SK-N-SH (cell line): ENCODE measurements around the gene PECR. TPM values are rescaled to one million over a fixed set of nuclear protein-coding genes. Genes with fewer than 3 reads are reported as not detected.

Source experiments
- CTCF ChIA-PET: fragments of 300-600, 350-600 bp; formaldehyde crosslinking; extraction: SDS; loops from one replicate; lab custom pipeline; 2021; lab: Yijun Ruan, JAX
- POLR2A ChIA-PET: fragments of 350-600 bp; sonication (Branson Sonifier 250); formaldehyde crosslinking; extraction: SDS; loops from one replicate; lab custom pipeline; 2020; ENCODE audit warnings: antibody characterized with exemption, inconsistent platforms; lab: Yijun Ruan, JAX
- DNase-seq: peaks from one replicate; pipeline ENCODE4 v3.0.0; 2012
- H2AFZ ChIP-seq: fragments of 200-600 bp; sonication (generic); 2 replicates; pipeline ENCODE4 v1.8.1; 2016; ENCODE audit warnings: antibody characterized with exemption, mild to moderate bottlenecking, low read depth
- H3F3A ChIP-seq: fragments of 200-600 bp; sonication (generic); replicated peaks from 2 replicates; pipeline ENCODE3; 2016; ENCODE audit warnings: antibody characterized with exemption, mild to moderate bottlenecking; ENCODE audit not compliant: insufficient read depth
- H3K27ac ChIP-seq, 2 experiments: fragments of 200-500 bp in 1 of 2; fragments of 200-600 bp in 1 of 2; sonication (Bioruptor generic) in 1 of 2; sonication (generic), shearing (Covaris generic) in 1 of 2; 2 replicates each; pipeline versions ENCODE4 v1.5.1 to v1.6.1; 2014 to 2016; ENCODE audit warnings: low read depth in 2 of 2, inconsistent platforms in 1 of 2, low read length in 1 of 2, mild to moderate bottlenecking in 1 of 2, mixed read lengths in 1 of 2
- H3K27me3 ChIP-seq: fragments of 200-600 bp; sonication (generic), shearing (Covaris generic); 2 replicates; pipeline ENCODE4 v1.6.1; 2016; ENCODE audit warnings: mixed run types; ENCODE audit not compliant: insufficient read depth
- H3K36me3 ChIP-seq, 2 experiments: fragments of 200-500 bp in 1 of 2; fragments of 200-600 bp in 1 of 2; sonication (Bioruptor generic) in 1 of 2; sonication (generic) in 1 of 2; replicated peaks in 1 of 2; 2 replicates each; pipeline versions ENCODE3 to v1.5.1; 2014 to 2016; ENCODE audit warnings: low read length in 1 of 2, mild to moderate bottlenecking in 1 of 2; ENCODE audit not compliant: insufficient read depth in 2 of 2, control insufficient read depth in 1 of 2
- H3K4me1 ChIP-seq, 2 experiments: fragments of 200-500 bp in 1 of 2; fragments of 200-600 bp in 1 of 2; sonication (Bioruptor generic) in 1 of 2; sonication (generic), shearing (Covaris generic) in 1 of 2; 2 replicates each; pipeline versions ENCODE4 v1.5.1 to v1.6.1; 2014 to 2016; ENCODE audit warnings: low read depth in 1 of 2, low read length in 1 of 2, mixed run types in 1 of 2; ENCODE audit not compliant: insufficient read depth in 2 of 2, control insufficient read depth in 1 of 2
- H3K4me2 ChIP-seq: fragments of 200-600 bp; sonication (generic), shearing (Covaris generic); 2 replicates; pipeline ENCODE4 v1.6.1; 2017; ENCODE audit warnings: mixed run types
- H3K4me3 ChIP-seq, 2 experiments: fragments of 200-500 bp in 1 of 2; fragments of 200-600 bp in 1 of 2; sonication (Bioruptor generic) in 1 of 2; sonication (generic), shearing (Covaris generic) in 1 of 2; 2 replicates each; pipeline versions ENCODE4 v1.5.1 to v1.8.1; 2014 to 2016; ENCODE audit warnings: low read depth in 2 of 2, inconsistent platforms in 1 of 2, low read length in 1 of 2, mild to moderate bottlenecking in 1 of 2, mixed read lengths in 1 of 2, moderate library complexity in 1 of 2
- H3K79me2 ChIP-seq: fragments of 200-600 bp; sonication (generic); 2 replicates; pipeline ENCODE4 v1.8.1; 2017; ENCODE audit warnings: mild to moderate bottlenecking; ENCODE audit not compliant: insufficient read depth
- H3K9ac ChIP-seq: fragments of 200-600 bp; sonication (generic); 2 replicates; pipeline ENCODE4 v1.6.1; 2017; ENCODE audit warnings: mixed run types
- H3K9me2 ChIP-seq: fragments of 200-600 bp; sonication (generic); 2 replicates; pipeline ENCODE4 v1.6.1; 2017; ENCODE audit warnings: mixed run types
- H3K9me3 ChIP-seq: fragments of 200-600 bp; sonication (generic); 2 replicates; pipeline ENCODE4 v1.6.1; 2017; ENCODE audit warnings: mixed run types, mild to moderate bottlenecking, moderate library complexity
- H4K20me1 ChIP-seq: fragments of 200-600 bp; sonication (generic); 2 replicates; pipeline ENCODE4 v1.6.1; 2017; ENCODE audit warnings: mild to moderate bottlenecking, mixed run types; ENCODE audit not compliant: insufficient read depth
- EZH2phosphoT487 ChIP-seq: fragments of 200-600 bp; sonication (generic); IDR thresholded peaks from 2 replicates; pipeline ENCODE4 v1.6.1; 2017; ENCODE audit warnings: low read depth, mixed run types, mild to moderate bottlenecking, antibody characterized with exemption, moderate library complexity, borderline replicate concordance
- NFIC ChIP-seq: IDR thresholded peaks from 2 replicates; pipeline ENCODE4 v1.4.0; 2012; ENCODE audit warnings: borderline replicate concordance
- RAD21 ChIP-seq: IDR thresholded peaks from 2 replicates; pipeline ENCODE4 v1.6.1; 2012; ENCODE audit warnings: mild to moderate bottlenecking, low read length
- RXRA ChIP-seq: IDR thresholded peaks from 2 replicates; pipeline ENCODE4 v1.4.0; 2012; ENCODE audit warnings: low read depth, mild to moderate bottlenecking, borderline replicate concordance
- SMC3 ChIP-seq: IDR thresholded peaks from 2 replicates; pipeline ENCODE4 v1.6.1; 2012; ENCODE audit warnings: low read depth, low read length, improper control_type of control experiment
- TAF1 ChIP-seq: IDR thresholded peaks from 2 replicates; pipeline ENCODE4 v1.6.1; 2012; ENCODE audit warnings: low read depth, mild to moderate bottlenecking, low read length, moderate library complexity, borderline replicate concordance
- WGBS: methylation state at CpG from one replicate; pipeline ENCODE4 v1.1.6; 2017; ENCODE audit warnings: low lambda C conversion rate; 5-methylcytosine and 5-hydroxymethylcytosine counted together
- polyA plus RNA-seq, 3 experiments: library from polyadenylated mRNA; depleted of rRNA; stranded (reverse); fragments of >200 nt; gene quantifications; 2 replicates each; pipeline ENCODE4 v1.2.3, GENCODE V29; 2012
- TF ChIP-seq, protein P1 (sequence below): fragments of 200-600 bp; sonication (generic); IDR thresholded peaks from 2 replicates; pipeline ENCODE4 v1.6.1; 2017; ENCODE audit warnings: antibody characterized with exemption, mild to moderate bottlenecking, moderate library complexity

Gene PECR
- polyA plus RNA-seq, 1 of the 3 experiments (the other 2 are of a cell fraction): 18.6 TPM

DNA sequence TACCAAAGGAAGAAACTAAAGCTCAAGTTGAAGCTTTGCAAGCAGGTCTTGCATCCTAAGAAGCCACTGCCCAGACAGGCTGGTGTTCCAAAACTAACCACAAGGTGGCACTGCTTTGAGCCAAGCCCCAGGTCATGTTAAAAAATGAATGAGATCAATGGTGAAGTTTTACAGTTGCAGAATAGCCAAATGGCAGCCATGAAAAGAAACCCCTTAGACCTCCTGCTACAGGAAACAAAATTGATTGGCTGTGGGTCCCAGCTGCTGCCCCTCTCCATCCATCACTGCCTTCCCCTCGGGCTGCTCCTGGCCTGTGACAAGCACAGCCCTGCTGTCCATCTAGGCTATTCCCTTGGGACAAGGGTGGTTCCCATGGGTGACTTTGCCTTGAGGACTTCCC lies 47.5 kb downstream of the PECR start:
- H3K9ac ChIP-seq: no peak overlapping the region

DNA sequence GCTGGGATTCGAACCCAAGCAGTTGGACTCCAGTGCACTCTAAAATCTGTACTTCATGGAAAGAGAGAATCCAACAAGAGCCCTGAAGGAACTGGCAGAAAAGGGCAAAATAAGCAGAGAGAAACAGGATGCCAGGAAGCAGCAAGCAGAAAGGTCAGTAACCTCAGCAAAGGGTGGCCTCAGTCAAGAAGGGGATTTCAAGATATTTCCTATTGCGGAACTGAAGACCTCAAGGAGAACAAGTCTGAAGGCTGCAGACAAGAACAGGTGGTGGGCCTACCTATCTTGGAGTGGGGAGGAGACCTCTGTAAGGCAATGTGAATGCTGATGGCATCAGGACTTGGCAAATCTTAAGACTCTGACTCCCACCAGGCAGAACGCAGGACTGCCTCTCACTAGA lies 48.2 kb downstream of the PECR start:
- Histone ChIP-seq H3K4me2 (no peak overlapping the region), H4K20me1 (no peaks in the 10 kb centered on the region), H3K4me3 (no peak overlapping the region), H3K9ac (no peak overlapping the region)
- WGBS: 99% methylated on average over 3 of the region's 3 CpGs
- POLR2A ChIA-PET: no interaction called here
- TF ChIP-seq RXRA (no peak), TAF1 (no peak), NFIC (no peak)
- TF ChIP-seq, protein P1, sequence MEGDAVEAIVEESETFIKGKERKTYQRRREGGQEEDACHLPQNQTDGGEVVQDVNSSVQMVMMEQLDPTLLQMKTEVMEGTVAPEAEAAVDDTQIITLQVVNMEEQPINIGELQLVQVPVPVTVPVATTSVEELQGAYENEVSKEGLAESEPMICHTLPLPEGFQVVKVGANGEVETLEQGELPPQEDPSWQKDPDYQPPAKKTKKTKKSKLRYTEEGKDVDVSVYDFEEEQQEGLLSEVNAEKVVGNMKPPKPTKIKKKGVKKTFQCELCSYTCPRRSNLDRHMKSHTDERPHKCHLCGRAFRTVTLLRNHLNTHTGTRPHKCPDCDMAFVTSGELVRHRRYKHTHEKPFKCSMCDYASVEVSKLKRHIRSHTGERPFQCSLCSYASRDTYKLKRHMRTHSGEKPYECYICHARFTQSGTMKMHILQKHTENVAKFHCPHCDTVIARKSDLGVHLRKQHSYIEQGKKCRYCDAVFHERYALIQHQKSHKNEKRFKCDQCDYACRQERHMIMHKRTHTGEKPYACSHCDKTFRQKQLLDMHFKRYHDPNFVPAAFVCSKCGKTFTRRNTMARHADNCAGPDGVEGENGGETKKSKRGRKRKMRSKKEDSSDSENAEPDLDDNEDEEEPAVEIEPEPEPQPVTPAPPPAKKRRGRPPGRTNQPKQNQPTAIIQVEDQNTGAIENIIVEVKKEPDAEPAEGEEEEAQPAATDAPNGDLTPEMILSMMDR: no peak
- TF ChIP-seq, all 33 proteins: peak for 0
- H3K9me2 ChIP-seq: no peaks in the 10 kb centered on the region
- H3K79me2 ChIP-seq: no peaks in the 10 kb centered on the region
- H3K27ac ChIP-seq: no peak overlapping the region; a peak in 1 of 4 replicates
- peaks cover 13% of the 10 kb centered on the region for H3F3A ChIP-seq
- peaks cover 5 to 9% of the 10 kb centered on the region in 2 experiments for H3K36me3 ChIP-seq
- no peaks in the 10 kb centered on the region for H3K27me3 ChIP-seq
- H3K4me1 ChIP-seq: peaks cover 2 to 5% of the 10 kb centered on the region in 2 experiments; a peak in 1 of 4 replicates
- H3K9me3 ChIP-seq: no peaks in the 10 kb centered on the region
- H2AFZ ChIP-seq: no peak overlapping the region
- DNase-seq: no peak
- CTCF ChIA-PET: interaction anchor here (0.6 to 7.7 kb wide), 28 partner anchors 8 to 483 kb away, joined by 3 to 109 read pairs (median 4); partner anchors contain the start of genes MREG, PECR, TMEM169 and XRCC5

More for the DNA sequence above, 47.5 kb downstream of the PECR start:
- WGBS: 100% methylated on average over 1 of the region's 1 CpG
- H3K4me2 ChIP-seq: no peak overlapping the region
- no peaks in the 10 kb centered on the region for H3K27me3 ChIP-seq
- H3K9me3 ChIP-seq: no peaks in the 10 kb centered on the region
- H3K36me3 ChIP-seq: peaks cover 6 to 12% of the 10 kb centered on the region in 2 experiments
- no peaks in the 10 kb centered on the region for H4K20me1 ChIP-seq
- H2AFZ ChIP-seq: no peak overlapping the region
- TF ChIP-seq, protein P1: peak; percentile 87
- TF ChIP-seq EZH2phosphoT487 (no peak), NFIC (no peak), RAD21 (peak; percentile 67), SMC3 (peak; percentile 58)
- peak overlapping the region in 1 of 2 experiments; percentile 43; a peak in 1 of 4 replicates for H3K4me3 ChIP-seq
- peaks cover 13% of the 10 kb centered on the region for H3F3A ChIP-seq
- no peak overlapping the region for H3K27ac ChIP-seq
- H3K4me1 ChIP-seq: peaks cover 2 to 5% of the 10 kb centered on the region in 2 experiments; a peak in 1 of 4 replicates
- DNase-seq: peak; percentile 68
- POLR2A ChIA-PET: no interaction called here
- no peaks in the 10 kb centered on the region for H3K9me2 ChIP-seq
- H3K79me2 ChIP-seq: no peaks in the 10 kb centered on the region
- CTCF ChIA-PET: interaction anchor here (0.6 to 7.7 kb wide), 29 partner anchors 8 to 482 kb away, joined by 3 to 109 read pairs (median 4); partner anchors contain the start of genes MREG, PECR, TMEM169 and XRCC5
